HepG2 (cell line): ENCODE results near the gene TRERF1. TPM values are rescaled to one million over a fixed set of nuclear protein-coding genes. Genes with fewer than 3 reads are reported as not detected.

Experiments
- ATAC-seq: fragments of 200-7000 bp; cut with Tn5 transposase; 3 replicates; pipeline ENCODE4 v1.9.1; 2020; ENCODE audit warnings: mild to moderate bottlenecking, moderate library complexity
- BruUV-seq: library from RNA; stranded (reverse); fragments of 400-500 nt; replicated peaks from 2 replicates; lab custom pipeline; 2021; lab: Mats Ljungman, UMichigan
- CTCF ChIA-PET: fragments of 300-600 bp; formaldehyde crosslinking; extraction: SDS; loops from one replicate; lab custom pipeline; 2021; ENCODE audit warnings: low total read pairs, inconsistent platforms, low intra/inter-chr PET ratio; lab: Yijun Ruan, JAX
- POLR2A ChIA-PET: fragments of 350-600 bp; sonication (Branson Sonifier 250); formaldehyde crosslinking; loops from one replicate; lab custom pipeline; 2020; ENCODE audit warnings: antibody characterized with exemption, inconsistent platforms; lab: Yijun Ruan, JAX
- DNase-seq: peaks from one replicate; pipeline ENCODE4 v3.0.0-alpha.2; 2015; ENCODE audit warnings: low spot score
- FAIRE-seq: peaks from 3 replicates; lab custom pipeline; 2011; peaks lifted over from hg19 to GRCh38; lab: Jason Lieb, UNC
- H2AFZ ChIP-seq: one replicate; pipeline ENCODE4 v1.6.1; 2011; ENCODE audit warnings: low read length, inconsistent platforms
- H3K27ac ChIP-seq: fragments of 300-600 bp; 3 replicates; pipeline ENCODE4 v1.8.0; 2011; ENCODE audit warnings: mixed run types, mild to moderate bottlenecking, mixed read lengths, low read length, inconsistent platforms; ENCODE audit not compliant: insufficient read depth; ENCODE audit errors: extremely low read length
- H3K27me3 ChIP-seq, 2 experiments: fragments of 200-600 bp in 1 of 2; 2 replicates in 1 of 2; 3 replicates in 1 of 2; pipeline versions ENCODE4 v1.6.0 to v1.8.0; 2011; ENCODE audit warnings: low read length in 2 of 2, mild to moderate bottlenecking in 2 of 2, moderate library complexity in 2 of 2, inconsistent platforms in 1 of 2; ENCODE audit not compliant: insufficient read depth in 2 of 2, control insufficient read depth in 1 of 2
- H3K36me3 ChIP-seq, 2 experiments: fragments of 200-600 bp in 1 of 2; replicated peaks in 1 of 2; 2 replicates in 1 of 2; 3 replicates in 1 of 2; pipeline versions ENCODE4 v1.5.1 to v1.8.0; 2011; ENCODE audit warnings: low read length in 2 of 2, inconsistent platforms in 1 of 2; ENCODE audit not compliant: insufficient read depth in 2 of 2, control insufficient read depth in 1 of 2
- H3K4me1 ChIP-seq: 2 replicates; pipeline ENCODE4 v1.5.1; 2012; ENCODE audit warnings: low read length, inconsistent platforms; ENCODE audit not compliant: insufficient read depth
- H3K4me2 ChIP-seq: 2 replicates; pipeline ENCODE4 v1.6.0; 2011; ENCODE audit warnings: low read depth, low read length, inconsistent platforms
- H3K4me3 ChIP-seq, 3 experiments: fragments of 200-600 bp in 1 of 3; sonication (generic), shearing (Covaris generic) in 1 of 3; replicated peaks in 1 of 3; 2 replicates each; pipeline ENCODE4 v1.5.1; 2011 to 2016; ENCODE audit warnings: low read length in 3 of 3, inconsistent platforms in 2 of 3, low read depth in 2 of 3, mild to moderate bottlenecking in 2 of 3, control low read depth in 1 of 3, mixed read lengths in 1 of 3; ENCODE audit not compliant: insufficient read depth in 1 of 3
- H3K79me2 ChIP-seq: one replicate; pipeline ENCODE4 v1.6.1; 2011; ENCODE audit warnings: low read length, inconsistent platforms; ENCODE audit not compliant: insufficient read depth
- H3K9ac ChIP-seq: 2 replicates; pipeline ENCODE4 v1.6.0; 2011; ENCODE audit warnings: mild to moderate bottlenecking, low read depth, low read length, inconsistent platforms; ENCODE audit not compliant: insufficient read depth
- H3K9me3 ChIP-seq: 2 replicates; pipeline ENCODE4 v1.5.1; 2012; ENCODE audit warnings: mild to moderate bottlenecking, low read length
- H4K20me1 ChIP-seq: 2 replicates; pipeline ENCODE4 v1.6.0; 2011; ENCODE audit warnings: inconsistent platforms, mild to moderate bottlenecking, low read length, moderate library complexity; ENCODE audit not compliant: insufficient read depth
- ATF7 ChIP-seq, 2 experiments: fragments of 450-650 bp in 1 of 2; sonication (generic) in 1 of 2; formaldehyde crosslinking in 1 of 2; IDR thresholded peaks; 2 replicates each; pipeline versions ENCODE4 v1.4.0 to v1.6.1; 2016 to 2020; ENCODE audit warnings: antibody characterized with exemption in 1 of 2, mild to moderate bottlenecking in 1 of 2, missing genetic modification reagents in 1 of 2
- BRD4 ChIP-seq: sonication (generic); formaldehyde crosslinking; IDR thresholded peaks from 2 replicates; pipeline ENCODE4 v1.4.0; 2020; ENCODE audit warnings: missing genetic modification reagents
- GZF1 ChIP-seq: sonication (generic); formaldehyde crosslinking; IDR thresholded peaks from 2 replicates; pipeline ENCODE4 v1.5.1; 2020; ENCODE audit warnings: mild to moderate bottlenecking, missing genetic modification reagents
- HDAC2 ChIP-seq: sonication (generic); formaldehyde crosslinking; IDR thresholded peaks from 2 replicates; pipeline ENCODE4 v1.4.0; 2020; ENCODE audit warnings: missing genetic modification reagents
- IKZF4 ChIP-seq: sonication (generic); formaldehyde crosslinking; IDR thresholded peaks from 2 replicates; pipeline ENCODE4 v1.5.1; 2020; ENCODE audit warnings: borderline replicate concordance, mild to moderate bottlenecking, low read depth, missing genetic modification reagents; ENCODE audit errors: not compliant biosample characterization
- MAFF ChIP-seq: IDR thresholded peaks from 2 replicates; pipeline ENCODE4 v1.6.1; 2011; ENCODE audit warnings: low read depth, low read length, improper control_type of control experiment
- NFATC3 ChIP-seq: sonication (generic); formaldehyde crosslinking; IDR thresholded peaks from 2 replicates; pipeline ENCODE4 v1.5.1; 2020; ENCODE audit warnings: mild to moderate bottlenecking, missing genetic modification reagents
- PAX8 ChIP-seq: sonication (generic); formaldehyde crosslinking; IDR thresholded peaks from 2 replicates; pipeline ENCODE4 v1.8.0; 2022; ENCODE audit warnings: mild to moderate bottlenecking, missing genetic modification reagents, borderline replicate concordance
- PCBP2 ChIP-seq: fragments of 200-400 bp; formaldehyde crosslinking; optimal IDR thresholded peaks from 2 replicates; pipeline ENCODE3; 2018; ENCODE audit warnings: low read length, low read depth; ENCODE audit not compliant: poor library complexity, severe bottlenecking
- PRPF4 ChIP-seq: fragments of 200-400 bp; formaldehyde crosslinking; IDR thresholded peaks from 2 replicates; pipeline ENCODE4 v1.6.1; 2016; ENCODE audit warnings: low read length, low read depth; ENCODE audit not compliant: poor library complexity, severe bottlenecking
- ZNF260 ChIP-seq: sonication (generic); formaldehyde crosslinking; IDR thresholded peaks from 2 replicates; pipeline ENCODE4 v1.4.0; 2020; ENCODE audit warnings: missing genetic modification reagents, low read depth, mild to moderate bottlenecking, borderline replicate concordance
- ZSCAN22 ChIP-seq: sonication (generic); formaldehyde crosslinking; IDR thresholded peaks from 2 replicates; pipeline ENCODE4 v1.4.0; 2020; ENCODE audit warnings: mild to moderate bottlenecking, missing genetic modification reagents
- WGBS: methylation state at CpG from one replicate; pipeline ENCODE4 v1.1.6; 2017; ENCODE audit warnings: low lambda C conversion rate; 5-methylcytosine and 5-hydroxymethylcytosine counted together
- in situ Hi-C: cut with HindIII; loops from 2 replicates; pipeline ENCODE4 v1.10.0; 2017; ENCODE audit warnings: low pct_unique_long_range_greater_than_20kb; ENCODE audit not compliant: extremely low pct_ligation_motif_present
- intact Hi-C: fragments of 100-400 bp; cut with micrococcal nuclease; formaldehyde crosslinking; loops from one replicate; pipeline ENCODE4 v1.10.0; 2022; ENCODE audit not compliant: unreplicated experiment
- polyA plus RNA-seq, 8 experiments: library from polyadenylated mRNA; depleted of rRNA in 3 of 8; stranded (reverse) in 7 of 8; unstranded in 1 of 8; fragments of >200 nt; fragmentation: Illumina TruSeq in 4 of 8; extraction: Trizol in 4 of 8; gene quantifications; 2 replicates each; pipeline versions ENCODE4 v1.2.1 to v1.2.3, GENCODE V29; 2011 to 2016; ENCODE audit warnings: low read depth in 4 of 8, missing spikeins in 1 of 8, mixed read lengths in 1 of 8; ENCODE audit not compliant: insufficient read depth in 1 of 8
- total RNA-seq, 5 experiments: library from RNA; depleted of rRNA; stranded (reverse); fragments of >200 nt; fragmentation: Illumina TruSeq; extraction: Trizol; gene quantifications; 2 replicates each; pipeline ENCODE4 v1.2.3, GENCODE V29; 2016; ENCODE audit warnings: low read depth in 1 of 5
- TF ChIP-seq, protein P1 (sequence below): sonication (generic); formaldehyde crosslinking; IDR thresholded peaks from 2 replicates; pipeline ENCODE4 v1.5.0; 2020; ENCODE audit warnings: mild to moderate bottlenecking, missing genetic modification reagents
- TF ChIP-seq, protein P2 (sequence below): sonication (generic); formaldehyde crosslinking; IDR thresholded peaks from 2 replicates; pipeline ENCODE4 v1.5.0; 2020; ENCODE audit warnings: missing genetic modification reagents, mild to moderate bottlenecking, borderline replicate concordance
- TF ChIP-seq, protein P3 (sequence below): sonication (generic); formaldehyde crosslinking; IDR thresholded peaks from 2 replicates; pipeline ENCODE4 v1.4.0; 2020; ENCODE audit warnings: missing genetic modification reagents, mild to moderate bottlenecking, borderline replicate concordance
- TF ChIP-seq, protein P4 (sequence below): sonication (generic); formaldehyde crosslinking; IDR thresholded peaks from 2 replicates; pipeline ENCODE4 v1.8.0; 2022; ENCODE audit warnings: low read depth, missing genetic modification reagents

Gene TRERF1
- total and polyA plus RNA-seq, 2 of the 13 experiments (the other 11 are each of a cell fraction or from before 2014, with no cell fraction given): 0.02 TPM; not detected in 1

DNA sequence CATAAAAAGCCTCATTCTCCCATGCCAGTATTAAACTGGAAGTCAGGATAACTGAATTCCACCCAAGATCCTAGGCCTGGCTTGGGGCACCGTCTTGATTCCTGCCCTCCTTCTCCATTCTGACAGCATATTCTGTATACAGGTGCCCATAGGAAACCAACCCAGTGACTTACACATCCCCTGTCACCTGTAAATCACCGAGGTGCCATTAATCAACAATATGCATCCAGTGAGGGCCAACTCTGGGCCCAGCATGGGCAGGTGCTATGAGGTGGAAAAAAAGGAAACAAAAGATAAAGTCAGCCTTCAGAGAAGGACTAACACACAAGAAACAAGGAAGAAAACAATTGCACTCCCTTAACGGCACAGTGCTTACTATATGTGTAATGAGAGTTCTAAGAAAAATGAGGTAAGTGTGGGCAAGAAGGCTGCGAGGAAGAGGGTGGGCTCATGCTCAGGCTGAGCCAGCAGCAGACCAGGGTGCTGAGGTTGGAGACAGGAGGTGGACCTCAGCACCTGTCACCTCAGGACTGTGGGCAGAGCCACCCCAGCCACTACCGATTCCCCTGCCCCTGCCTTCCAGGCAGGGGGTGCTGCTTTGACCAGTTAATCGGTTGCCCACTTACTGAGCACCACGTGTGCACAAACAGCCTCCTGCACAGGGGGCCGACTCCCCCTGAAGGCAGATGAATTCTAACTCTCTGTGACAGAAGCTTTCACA, 105.9 kb downstream of the TRERF1 start:
- in situ Hi-C loops: no loop called here
- POLR2A ChIA-PET: no interaction called here
- DNase-seq: no peak

More for the DNA sequence above, 105.9 kb downstream of the TRERF1 start:
- ATAC-seq (no peak), FAIRE-seq (no peak)
- no peak for TF ChIP-seq ZSCAN22 (CRISPR knock-in tag)
- TF ChIP-seq ATF7 (IDR thresholded peaks at IDR 0.05): no peak
- TF ChIP-seq ATF7 (CRISPR knock-in tag; IDR thresholded peaks at IDR 0.05): no peak
- TF ChIP-seq, protein P1, sequence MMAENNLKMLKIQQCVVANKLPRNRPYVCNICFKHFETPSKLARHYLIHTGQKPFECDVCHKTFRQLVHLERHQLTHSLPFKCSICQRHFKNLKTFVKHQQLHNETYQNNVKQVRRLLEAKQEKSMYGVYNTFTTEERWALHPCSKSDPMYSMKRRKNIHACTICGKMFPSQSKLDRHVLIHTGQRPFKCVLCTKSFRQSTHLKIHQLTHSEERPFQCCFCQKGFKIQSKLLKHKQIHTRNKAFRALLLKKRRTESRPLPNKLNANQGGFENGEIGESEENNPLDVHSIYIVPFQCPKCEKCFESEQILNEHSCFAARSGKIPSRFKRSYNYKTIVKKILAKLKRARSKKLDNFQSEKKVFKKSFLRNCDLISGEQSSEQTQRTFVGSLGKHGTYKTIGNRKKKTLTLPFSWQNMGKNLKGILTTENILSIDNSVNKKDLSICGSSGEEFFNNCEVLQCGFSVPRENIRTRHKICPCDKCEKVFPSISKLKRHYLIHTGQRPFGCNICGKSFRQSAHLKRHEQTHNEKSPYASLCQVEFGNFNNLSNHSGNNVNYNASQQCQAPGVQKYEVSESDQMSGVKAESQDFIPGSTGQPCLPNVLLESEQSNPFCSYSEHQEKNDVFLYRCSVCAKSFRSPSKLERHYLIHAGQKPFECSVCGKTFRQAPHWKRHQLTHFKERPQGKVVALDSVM (CRISPR knock-in tag): no peak
- TF ChIP-seq HDAC2 (CRISPR knock-in tag): no peak
- TF ChIP-seq BRD4: no peak
- no peak for TF ChIP-seq PAX8 (CRISPR knock-in tag)
- TF ChIP-seq, protein P2, sequence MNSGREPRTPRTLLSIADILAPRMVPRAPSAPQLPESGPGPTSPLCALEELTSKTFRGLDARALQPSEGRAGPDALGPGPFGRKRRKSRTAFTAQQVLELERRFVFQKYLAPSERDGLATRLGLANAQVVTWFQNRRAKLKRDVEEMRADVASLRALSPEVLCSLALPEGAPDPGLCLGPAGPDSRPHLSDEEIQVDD (CRISPR knock-in tag): no peak
- TF ChIP-seq IKZF4 (CRISPR knock-in tag): no peak
- TF ChIP-seq PRPF4: no peak
- TF ChIP-seq PCBP2: no peak
- TF ChIP-seq GZF1 (CRISPR knock-in tag): no peak
- TF ChIP-seq, protein P3, sequence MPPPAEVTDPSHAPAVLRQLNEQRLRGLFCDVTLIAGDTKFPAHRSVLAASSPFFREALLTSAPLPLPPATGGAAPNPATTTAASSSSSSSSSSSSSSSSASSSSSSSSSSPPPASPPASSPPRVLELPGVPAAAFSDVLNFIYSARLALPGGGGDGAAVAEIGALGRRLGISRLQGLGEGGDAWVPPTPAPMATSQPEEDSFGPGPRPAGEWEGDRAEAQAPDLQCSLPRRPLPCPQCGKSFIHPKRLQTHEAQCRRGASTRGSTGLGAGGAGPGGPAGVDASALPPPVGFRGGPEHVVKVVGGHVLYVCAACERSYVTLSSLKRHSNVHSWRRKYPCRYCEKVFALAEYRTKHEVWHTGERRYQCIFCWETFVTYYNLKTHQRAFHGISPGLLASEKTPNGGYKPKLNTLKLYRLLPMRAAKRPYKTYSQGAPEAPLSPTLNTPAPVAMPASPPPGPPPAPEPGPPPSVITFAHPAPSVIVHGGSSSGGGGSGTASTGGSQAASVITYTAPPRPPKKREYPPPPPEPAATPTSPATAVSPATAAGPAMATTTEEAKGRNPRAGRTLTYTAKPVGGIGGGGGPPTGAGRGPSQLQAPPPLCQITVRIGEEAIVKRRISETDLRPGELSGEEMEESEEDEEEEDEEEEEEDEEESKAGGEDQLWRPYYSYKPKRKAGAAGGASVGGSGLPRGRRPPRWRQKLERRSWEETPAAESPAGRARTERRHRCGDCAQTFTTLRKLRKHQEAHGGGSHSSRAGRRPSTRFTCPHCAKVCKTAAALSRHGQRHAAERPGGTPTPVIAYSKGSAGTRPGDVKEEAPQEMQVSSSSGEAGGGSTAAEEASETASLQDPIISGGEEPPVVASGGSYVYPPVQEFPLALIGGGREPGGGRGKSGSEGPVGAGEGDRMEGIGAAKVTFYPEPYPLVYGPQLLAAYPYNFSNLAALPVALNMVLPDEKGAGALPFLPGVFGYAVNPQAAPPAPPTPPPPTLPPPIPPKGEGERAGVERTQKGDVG: no peak
- no peak for TF ChIP-seq ZNF260 (CRISPR knock-in tag)
- no peak for TF ChIP-seq NFATC3 (CRISPR knock-in tag)
- no peak for TF ChIP-seq MAFF
- TF ChIP-seq, protein P4, sequence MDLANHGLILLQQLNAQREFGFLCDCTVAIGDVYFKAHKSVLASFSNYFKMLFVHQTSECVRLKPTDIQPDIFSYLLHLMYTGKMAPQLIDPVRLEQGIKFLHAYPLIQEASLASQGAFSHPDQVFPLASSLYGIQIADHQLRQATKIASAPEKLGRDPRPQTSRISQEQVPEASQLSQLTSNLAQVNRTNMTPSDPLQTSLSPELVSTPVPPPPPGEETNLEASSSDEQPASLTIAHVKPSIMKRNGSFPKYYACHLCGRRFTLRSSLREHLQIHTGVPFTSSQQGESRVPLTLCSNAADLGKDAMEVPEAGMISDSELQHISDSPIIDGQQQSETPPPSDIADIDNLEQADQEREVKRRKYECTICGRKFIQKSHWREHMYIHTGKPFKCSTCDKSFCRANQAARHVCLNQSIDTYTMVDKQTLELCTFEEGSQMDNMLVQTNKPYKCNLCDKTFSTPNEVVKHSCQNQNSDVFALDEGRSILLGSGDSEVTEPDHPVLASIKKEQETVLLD (CRISPR knock-in tag): no peak
- WGBS: 2% methylated on average over 7 of the region's 8 CpGs
- no TSS peak for BruUV-seq
- no peak overlapping the region for H2AFZ ChIP-seq
- no peaks in the 10 kb centered on the region for H3K9me3 ChIP-seq
- no peaks in the 10 kb centered on the region for H3K36me3 ChIP-seq
- H4K20me1 ChIP-seq: no peaks in the 10 kb centered on the region
- CTCF ChIA-PET: no interaction called here
- peaks cover 2 to 16% of the 10 kb centered on the region in 2 experiments; a peak in 3 of 5 replicates for H3K27me3 ChIP-seq
- intact Hi-C loops: no loop called here
- no peak overlapping the region for H3K4me2 ChIP-seq
- H3K4me1 ChIP-seq: no peaks in the 10 kb centered on the region
- no peak overlapping the region for H3K4me3 ChIP-seq
- no peak overlapping the region for H3K27ac ChIP-seq
- no peaks in the 10 kb centered on the region for H3K79me2 ChIP-seq
- H3K9ac ChIP-seq: no peak overlapping the region
